ENCODE data around the gene TYW1.
"Not testable (repeated sequence)": the region's sequence is repeated elsewhere in the genome, so short reads cannot be mapped to it uniquely, and the experiment has no call there.

The TYW1 gene

GRCh38 chr7:67045496-67045995 is 48.9 kb downstream of the TYW1 start:
- DNase-seq (ENCODE audit: low spot score), result no peak

- DNase-seq (ENCODE audit: low spot score), result not testable (repeated sequence)
Observed at GRCh38 chr7:67046819-67047218, 50.2 kb downstream of the TYW1 start.

- DNase-seq (ENCODE audit: low spot score), result not testable (repeated sequence)
Observed at GRCh38 chr7:67049908-67050307, 53.3 kb downstream of the TYW1 start.

GRCh38 chr7:67052161-67052560 is 55.5 kb downstream of the TYW1 start:
- not testable (repeated sequence) for DNase-seq (ENCODE audit: low spot score)

- no peak for DNase-seq (ENCODE audit: low spot score)
Observed at GRCh38 chr7:67056683-67057082, 60.0 kb downstream of the TYW1 start.

GRCh38 chr7:67061321-67061720 is 64.7 kb downstream of the TYW1 start:
- not testable (repeated sequence) for DNase-seq (ENCODE audit: low spot score)

- not testable (repeated sequence) for DNase-seq (ENCODE audit: low spot score)
Observed at GRCh38 chr7:67062802-67063201, 66.2 kb downstream of the TYW1 start.

- DNase-seq (ENCODE audit: low spot score), result not testable (repeated sequence)
Observed at GRCh38 chr7:67066950-67067622, 70.5 kb downstream of the TYW1 start.

GRCh38 chr7:67076120-67076519 is 79.5 kb downstream of the TYW1 start:
- DNase-seq (ENCODE audit: low spot score), result not testable (repeated sequence)

GRCh38 chr7:67082880-67083279 is 86.2 kb downstream of the TYW1 start:
- DNase-seq (ENCODE audit: low spot score), result not testable (repeated sequence)

GRCh38 chr7:67089261-67089660 is 92.6 kb downstream of the TYW1 start:
- not testable (repeated sequence) for DNase-seq (ENCODE audit: low spot score)

- not testable (repeated sequence) for DNase-seq (ENCODE audit: low spot score)
Observed at GRCh38 chr7:67091053-67091452, 94.4 kb downstream of the TYW1 start.

- DNase-seq (ENCODE audit: low spot score), result not testable (repeated sequence)
Observed at GRCh38 chr7:67098031-67098430, 101.4 kb downstream of the TYW1 start.

GRCh38 chr7:67099406-67099805 is 102.8 kb downstream of the TYW1 start:
- DNase-seq (ENCODE audit: low spot score), result not testable (repeated sequence)

GRCh38 chr7:67100038-67100437 is 103.4 kb downstream of the TYW1 start:
- not testable (repeated sequence) for DNase-seq (ENCODE audit: low spot score)

GRCh38 chr7:67100956-67101361 is 104.3 kb downstream of the TYW1 start:
- no peak for DNase-seq (ENCODE audit: low spot score)

- DNase-seq (ENCODE audit: low spot score), result not testable (repeated sequence)
Observed at GRCh38 chr7:67104937-67105336, 108.3 kb downstream of the TYW1 start.

- no peak for DNase-seq (ENCODE audit: low spot score)
Observed at GRCh38 chr7:67105377-67105776, 108.7 kb downstream of the TYW1 start.

- DNase-seq (ENCODE audit: low spot score), result not testable (repeated sequence)
Observed at GRCh38 chr7:67106255-67106654, 109.6 kb downstream of the TYW1 start.

GRCh38 chr7:67111342-67111741 is 114.7 kb downstream of the TYW1 start:
- not testable (repeated sequence) for DNase-seq (ENCODE audit: low spot score)

- DNase-seq (ENCODE audit: low spot score), result not testable (repeated sequence)
Observed at GRCh38 chr7:67114483-67115246, 118.0 kb downstream of the TYW1 start.

- not testable (repeated sequence) for DNase-seq (ENCODE audit: low spot score)
Observed at GRCh38 chr7:67120491-67120890, 123.9 kb downstream of the TYW1 start.

- not testable (repeated sequence) for DNase-seq (ENCODE audit: low spot score)
Observed at GRCh38 chr7:67128257-67128656, 131.6 kb downstream of the TYW1 start.
